ENCODE data around the gene PFDN6.

PFDN6 gene

DNA sequence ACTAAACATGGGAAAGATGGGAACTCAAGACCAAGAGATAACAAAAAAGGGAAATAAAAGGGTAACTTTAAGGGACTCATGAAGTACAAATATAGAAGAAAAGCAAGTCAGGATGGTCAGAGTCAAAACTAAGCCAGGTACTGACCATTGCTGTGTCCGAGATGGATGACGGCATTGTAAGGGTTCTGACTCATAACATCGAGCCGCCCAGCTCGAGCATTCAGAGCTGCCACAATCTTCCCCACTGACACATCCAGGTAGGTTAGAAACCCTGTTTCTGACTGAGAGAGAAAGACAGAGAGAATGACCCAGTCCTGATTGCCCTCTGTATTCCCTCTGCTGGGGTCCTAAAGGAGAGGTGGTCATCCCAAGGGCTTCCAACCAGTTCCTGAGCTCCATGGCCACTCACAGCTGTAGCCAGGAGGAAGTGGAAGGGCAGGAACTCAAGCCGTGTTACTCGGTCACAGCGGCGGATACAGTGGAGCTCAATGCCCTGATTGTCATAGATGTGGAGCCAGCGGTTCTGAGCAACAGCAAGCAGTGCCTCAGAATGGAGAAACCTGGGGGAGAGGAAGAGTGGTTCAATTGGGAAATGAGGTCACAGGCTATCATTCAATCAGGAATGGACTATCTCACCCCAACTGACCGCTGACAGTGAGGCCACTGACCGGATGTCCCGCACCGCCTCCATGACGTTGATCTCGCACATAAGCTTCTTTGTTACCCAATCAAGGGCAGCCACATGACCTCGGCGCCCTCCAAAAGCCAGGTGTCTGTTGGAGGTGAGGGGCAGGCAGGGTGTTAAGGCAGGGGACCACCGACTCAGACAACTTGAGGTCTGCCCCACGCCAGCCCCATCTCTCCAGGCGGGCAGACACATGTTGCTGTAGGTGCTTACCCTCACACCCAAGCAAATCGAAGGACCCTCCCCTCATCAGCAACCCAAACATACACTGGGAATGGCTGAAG is 2.2 kb upstream of the PFDN6 start:
- Histone ChIP-seq H3K4me3 (ENCODE audit: low read depth in 1 of 2, low read length in 2 of 2) (peak overlapping the region in 1 of 2 donors; percentile 99), H3K36me3 (ENCODE audit: control insufficient read depth in 1 of 2, insufficient read depth in 2 of 2, low read length in 2 of 2) (peaks cover 17 to 54% of the 10 kb centered on the region in 2 donors), H3K9me3 (ENCODE audit: control insufficient read depth in 1 of 2, low read length in 2 of 2) (no peaks in the 10 kb centered on the region), H3K4me1 (ENCODE audit: control insufficient read depth in 1 of 2, insufficient read depth in 2 of 2, low read length in 2 of 2) (peaks cover 14 to 23% of the 10 kb centered on the region in 2 donors), H3K27me3 (ENCODE audit: low read depth, low read length) (no peaks in the 10 kb centered on the region), H3K27ac (ENCODE audit: low read length) (no peak overlapping the region)

DNA sequence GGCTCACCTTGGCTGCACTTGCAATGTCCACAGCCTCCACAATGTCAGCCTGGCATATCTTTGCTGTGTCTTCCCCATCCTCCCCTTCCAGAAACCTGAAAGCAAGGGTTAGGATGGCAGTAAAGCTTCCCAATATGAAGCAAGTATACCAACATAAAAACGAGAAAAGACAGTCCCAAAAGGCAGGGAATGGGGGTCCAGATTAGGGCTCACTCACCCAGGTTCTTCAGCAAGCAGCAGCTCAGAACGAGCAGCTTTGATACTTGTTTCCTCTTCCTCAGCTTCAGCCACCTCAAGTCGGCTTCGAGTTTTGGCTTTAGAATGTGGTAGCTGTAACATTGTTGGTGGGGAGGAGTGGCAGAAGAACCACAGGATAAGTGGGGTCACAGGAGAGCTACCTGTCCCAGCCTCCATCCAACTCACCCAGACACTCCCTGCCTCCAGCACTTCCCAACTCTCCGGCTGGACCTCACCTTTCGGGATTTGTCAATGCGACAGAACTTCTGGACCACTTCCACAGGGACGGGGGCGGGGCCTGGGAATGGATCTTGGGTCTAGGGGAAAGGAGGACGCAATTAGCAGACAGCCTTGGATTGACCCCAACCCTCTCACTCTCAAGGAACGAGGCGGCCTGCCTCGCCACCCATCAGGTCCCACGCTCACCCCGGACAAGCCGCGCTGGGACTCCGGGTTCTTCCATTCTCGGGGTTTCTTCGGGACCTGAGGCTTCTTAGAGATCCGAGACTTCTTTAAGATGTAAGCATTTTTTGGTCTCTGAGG is 1.1 kb upstream of the PFDN6 start:
- Histone ChIP-seq H3K9me3 (ENCODE audit: control insufficient read depth in 1 of 2, low read length in 2 of 2) (no peaks in the 10 kb centered on the region), H3K27ac (ENCODE audit: low read length) (peak overlapping the region; percentile 92), H3K4me1 (ENCODE audit: control insufficient read depth in 1 of 2, insufficient read depth in 2 of 2, low read length in 2 of 2) (peaks cover 14 to 23% of the 10 kb centered on the region in 2 donors), H3K4me3 (ENCODE audit: low read depth in 1 of 2, low read length in 2 of 2) (peak overlapping the region; percentile 97 to 99), H3K36me3 (ENCODE audit: control insufficient read depth in 1 of 2, insufficient read depth in 2 of 2, low read length in 2 of 2) (peaks cover 19 to 57% of the 10 kb centered on the region in 2 donors), H3K27me3 (ENCODE audit: low read depth, low read length) (no peaks in the 10 kb centered on the region)

DNA sequence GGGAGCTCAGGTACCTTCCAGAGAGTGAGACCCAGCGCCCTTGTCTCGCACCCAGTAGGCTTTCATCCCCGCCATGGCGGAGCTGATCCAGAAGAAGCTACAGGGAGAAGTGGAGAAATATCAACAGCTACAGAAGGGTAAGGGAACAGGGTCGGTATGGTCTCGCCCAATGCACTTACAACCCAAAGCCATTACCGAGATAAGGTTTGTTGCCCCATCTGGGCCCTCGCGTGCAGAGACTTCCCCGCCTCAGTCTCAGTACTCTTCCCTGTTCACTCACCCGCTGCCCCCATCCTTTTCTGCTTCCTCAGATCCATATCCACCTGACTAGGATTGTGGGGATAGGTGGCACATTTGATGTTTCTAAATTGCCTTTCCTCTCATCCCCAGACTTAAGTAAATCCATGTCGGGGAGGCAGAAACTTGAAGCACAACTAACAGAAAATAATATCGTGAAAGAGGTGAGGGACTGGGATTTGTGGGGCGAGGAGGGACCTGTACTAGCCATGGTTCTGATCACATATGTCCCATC is 449 bp downstream of the PFDN6 start:
- H3K27ac ChIP-seq (ENCODE audit: low read length) = peak overlapping the region; percentile 92

DNA sequence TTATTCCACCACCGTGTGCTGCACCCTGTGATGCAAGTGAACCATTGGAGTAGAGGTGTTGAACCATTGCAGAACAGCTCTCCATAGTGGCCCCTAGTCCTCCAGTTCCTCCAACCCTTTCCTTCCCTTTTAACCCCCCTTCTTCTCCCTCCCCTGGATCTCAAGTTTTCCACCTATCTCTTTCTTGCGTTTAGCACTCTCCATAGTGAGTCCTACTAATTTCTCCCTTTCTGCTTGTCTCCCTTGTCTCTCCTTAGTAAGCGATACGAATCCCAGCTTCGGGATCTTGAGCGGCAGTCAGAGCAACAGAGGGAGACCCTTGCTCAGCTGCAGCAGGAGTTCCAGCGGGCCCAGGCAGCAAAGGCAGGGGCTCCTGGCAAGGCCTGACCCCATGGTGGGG is 1.1 kb downstream of the PFDN6 start:
- H3K4me1 ChIP-seq (ENCODE audit: control insufficient read depth in 1 of 2, insufficient read depth in 2 of 2, low read length in 2 of 2) = peaks cover 14 to 27% of the 10 kb centered on the region in 2 donors
- no peaks in the 10 kb centered on the region for H3K27me3 ChIP-seq (ENCODE audit: low read depth, low read length)
- peak overlapping the region; percentile 97 to 99 for H3K4me3 ChIP-seq (ENCODE audit: low read depth in 1 of 2, low read length in 2 of 2)
- no peak overlapping the region for H3K27ac ChIP-seq (ENCODE audit: low read length)
- no peaks in the 10 kb centered on the region for H3K9me3 ChIP-seq (ENCODE audit: control insufficient read depth in 1 of 2, low read length in 2 of 2)
- H3K36me3 ChIP-seq (ENCODE audit: control insufficient read depth in 1 of 2, insufficient read depth in 2 of 2, low read length in 2 of 2) = peaks cover 24 to 57% of the 10 kb centered on the region in 2 donors

More for the DNA sequence above, 449 bp downstream of the PFDN6 start:
- Histone ChIP-seq H3K36me3 (ENCODE audit: control insufficient read depth in 1 of 2, insufficient read depth in 2 of 2, low read length in 2 of 2) (peaks cover 24 to 55% of the 10 kb centered on the region in 2 donors), H3K4me3 (ENCODE audit: low read depth in 1 of 2, low read length in 2 of 2) (peak overlapping the region; percentile 97 to 99), H3K9me3 (ENCODE audit: control insufficient read depth in 1 of 2, low read length in 2 of 2) (no peaks in the 10 kb centered on the region), H3K27me3 (ENCODE audit: low read depth, low read length) (no peaks in the 10 kb centered on the region), H3K4me1 (ENCODE audit: control insufficient read depth in 1 of 2, insufficient read depth in 2 of 2, low read length in 2 of 2) (peaks cover 14 to 27% of the 10 kb centered on the region in 2 donors)

- Histone ChIP-seq H3K36me3 (ENCODE audit: control insufficient read depth in 1 of 2, insufficient read depth in 2 of 2, low read length in 2 of 2) (peaks cover 21 to 52% of the 10 kb centered on the region in 2 donors), H3K9me3 (ENCODE audit: control insufficient read depth in 1 of 2, low read length in 2 of 2) (no peaks in the 10 kb centered on the region), H3K4me3 (ENCODE audit: low read depth in 1 of 2, low read length in 2 of 2) (no peak overlapping the region), H3K4me1 (ENCODE audit: control insufficient read depth in 1 of 2, insufficient read depth in 2 of 2, low read length in 2 of 2) (peaks cover 11 to 29% of the 10 kb centered on the region in 2 donors), H3K27ac (ENCODE audit: low read length) (no peak overlapping the region), H3K27me3 (ENCODE audit: low read depth, low read length) (no peaks in the 10 kb centered on the region)
Measured at GRCh38 chr6:33292996-33293682, 3.7 kb downstream of the PFDN6 start.

DNA sequence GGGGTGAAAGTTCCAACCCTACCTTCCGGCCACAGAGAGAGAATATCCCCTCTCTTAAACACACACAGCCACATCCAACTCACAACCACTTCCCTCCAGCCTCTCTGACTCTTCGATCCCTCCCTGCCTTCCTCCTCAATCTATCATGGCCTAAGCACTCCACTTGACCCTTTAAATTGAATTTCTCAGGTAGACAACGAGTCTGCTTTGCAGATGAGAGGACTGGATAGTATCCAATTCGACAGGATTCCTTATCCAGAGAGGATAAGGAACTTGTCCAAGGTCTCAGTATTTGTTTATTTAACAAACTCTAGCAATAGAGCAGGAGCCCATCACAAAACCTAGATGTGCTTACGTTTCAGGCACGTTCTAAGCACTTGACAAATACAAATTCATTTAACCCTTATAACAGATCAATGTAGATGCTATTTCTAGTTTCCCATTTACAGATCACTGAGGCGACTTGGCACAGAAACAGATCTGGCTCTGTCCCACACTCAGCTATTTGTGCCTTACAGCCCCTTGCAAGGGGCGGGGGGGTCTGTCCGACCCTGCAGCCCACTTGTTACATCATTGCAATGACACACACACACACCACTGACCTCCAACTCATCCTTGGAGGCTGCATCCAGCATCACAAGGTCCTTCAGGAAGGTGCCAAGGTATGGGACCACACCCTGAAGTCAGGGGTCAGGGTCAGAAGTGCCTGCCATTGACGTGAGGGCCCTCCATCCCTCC is 4.9 kb downstream of the PFDN6 start:
- H3K9me3 ChIP-seq (ENCODE audit: control insufficient read depth in 1 of 2, low read length in 2 of 2) = no peaks in the 10 kb centered on the region
- no peaks in the 10 kb centered on the region for H3K27me3 ChIP-seq (ENCODE audit: low read depth, low read length)
- H3K36me3 ChIP-seq (ENCODE audit: control insufficient read depth in 1 of 2, insufficient read depth in 2 of 2, low read length in 2 of 2) = peaks cover 21 to 52% of the 10 kb centered on the region in 2 donors
- no peak overlapping the region for H3K4me3 ChIP-seq (ENCODE audit: low read depth in 1 of 2, low read length in 2 of 2)
- H3K4me1 ChIP-seq (ENCODE audit: control insufficient read depth in 1 of 2, insufficient read depth in 2 of 2, low read length in 2 of 2) = peaks cover 8 to 24% of the 10 kb centered on the region in 2 donors
- H3K27ac ChIP-seq (ENCODE audit: low read length) = no peak overlapping the region

- peaks cover 0 to 20% of the 10 kb centered on the region in 2 donors for H3K4me1 ChIP-seq (ENCODE audit: control insufficient read depth in 1 of 2, insufficient read depth in 2 of 2, low read length in 2 of 2)
- peaks cover 21 to 51% of the 10 kb centered on the region in 2 donors for H3K36me3 ChIP-seq (ENCODE audit: control insufficient read depth in 1 of 2, insufficient read depth in 2 of 2, low read length in 2 of 2)
- H3K9me3 ChIP-seq (ENCODE audit: control insufficient read depth in 1 of 2, low read length in 2 of 2) = no peaks in the 10 kb centered on the region
- H3K27me3 ChIP-seq (ENCODE audit: low read depth, low read length) = no peaks in the 10 kb centered on the region
- H3K27ac ChIP-seq (ENCODE audit: low read length) = no peak overlapping the region
- no peak overlapping the region for H3K4me3 ChIP-seq (ENCODE audit: low read depth in 1 of 2, low read length in 2 of 2)
Measured at GRCh38 chr6:33295621-33296369, 6.4 kb downstream of the PFDN6 start.

- Histone ChIP-seq H3K36me3 (ENCODE audit: control insufficient read depth in 1 of 2, insufficient read depth in 2 of 2, low read length in 2 of 2) (peaks cover 16 to 40% of the 10 kb centered on the region in 2 donors), H3K4me3 (ENCODE audit: low read depth in 1 of 2, low read length in 2 of 2) (peak overlapping the region; percentile 48 to 70), H3K27me3 (ENCODE audit: low read depth, low read length) (no peaks in the 10 kb centered on the region), H3K4me1 (ENCODE audit: control insufficient read depth in 1 of 2, insufficient read depth in 2 of 2, low read length in 2 of 2) (peaks cover 0 to 20% of the 10 kb centered on the region in 2 donors), H3K9me3 (ENCODE audit: control insufficient read depth in 1 of 2, low read length in 2 of 2) (no peaks in the 10 kb centered on the region), H3K27ac (ENCODE audit: low read length) (no peak overlapping the region)
Measured at GRCh38 chr6:33296797-33297405, 7.5 kb downstream of the PFDN6 start.

GRCh38 chr6:33297406-33297955 is 8.1 kb downstream of the PFDN6 start:
- Histone ChIP-seq H3K36me3 (ENCODE audit: control insufficient read depth in 1 of 2, insufficient read depth in 2 of 2, low read length in 2 of 2) (peaks cover 12 to 35% of the 10 kb centered on the region in 2 donors), H3K4me1 (ENCODE audit: control insufficient read depth in 1 of 2, insufficient read depth in 2 of 2, low read length in 2 of 2) (peaks cover 0 to 20% of the 10 kb centered on the region in 2 donors)

More at GRCh38 chr6:33297406-33297955, 8.1 kb downstream of the PFDN6 start:
- Histone ChIP-seq H3K27me3 (ENCODE audit: low read depth, low read length) (no peaks in the 10 kb centered on the region), H3K9me3 (ENCODE audit: control insufficient read depth in 1 of 2, low read length in 2 of 2) (no peaks in the 10 kb centered on the region), H3K27ac (ENCODE audit: low read length) (peak overlapping the region; percentile 16), H3K4me3 (ENCODE audit: low read depth in 1 of 2, low read length in 2 of 2) (peak overlapping the region; percentile 48 to 70)
